Hepatocyte (in vitro differentiated cells): ENCODE measurements around the gene NUP214. TPM values are rescaled to one million over a fixed set of nuclear protein-coding genes. Genes with fewer than 3 reads are reported as not detected.

Experiments used
- DNase-seq: peaks from one replicate; pipeline ENCODE4 v3.0.0-alpha.2; 2016; ENCODE audit warnings: low spot score
- H2AFZ ChIP-seq: fragments of 200-600 bp; sonication (generic); 2 replicates; pipeline ENCODE4 v1.6.0; 2016; ENCODE audit warnings: antibody characterized with exemption, mild to moderate bottlenecking
- H3K27ac ChIP-seq: fragments of 200-600 bp; sonication (generic); 2 replicates; pipeline ENCODE4 v1.5.1; 2016; ENCODE audit warnings: mild to moderate bottlenecking
- H3K27me3 ChIP-seq: fragments of 200-600 bp; sonication (generic); 2 replicates; pipeline ENCODE4 v1.6.1; 2016
- H3K36me3 ChIP-seq: fragments of 200-600 bp; sonication (generic); replicated peaks from 2 replicates; pipeline ENCODE4 v1.5.1; 2016; ENCODE audit warnings: low read depth; ENCODE audit not compliant: insufficient read depth
- H3K4me1 ChIP-seq: fragments of 200-600 bp; sonication (generic); 2 replicates; pipeline ENCODE4 v1.5.1; 2016; ENCODE audit warnings: mild to moderate bottlenecking, moderate library complexity; ENCODE audit not compliant: insufficient read depth
- H3K4me2 ChIP-seq: fragments of 200-600 bp; sonication (generic); 2 replicates; pipeline ENCODE4 v1.6.0; 2016
- H3K4me3 ChIP-seq: fragments of 200-600 bp; sonication (generic); 2 replicates; pipeline ENCODE4 v1.5.1; 2016; ENCODE audit warnings: mild to moderate bottlenecking
- H3K79me2 ChIP-seq: fragments of 200-600 bp; sonication (generic); 2 replicates; pipeline ENCODE4 v1.6.0; 2017; ENCODE audit warnings: mild to moderate bottlenecking
- H3K9me2 ChIP-seq: fragments of 200-600 bp; sonication (generic); replicated peaks from 2 replicates; pipeline ENCODE4 v1.6.0; 2017; ENCODE audit warnings: mild to moderate bottlenecking; ENCODE audit not compliant: insufficient read depth
- H3K9me3 ChIP-seq: fragments of 200-600 bp; sonication (generic); 2 replicates; pipeline ENCODE4 v1.5.1; 2016; ENCODE audit warnings: low read depth, mild to moderate bottlenecking
- H4K20me1 ChIP-seq: fragments of 200-600 bp; sonication (generic); 2 replicates; pipeline ENCODE4 v1.6.0; 2016; ENCODE audit warnings: mild to moderate bottlenecking; ENCODE audit not compliant: insufficient read depth, poor library complexity, severe bottlenecking
- CTCF ChIP-seq: fragments of 200-600 bp; sonication (generic); IDR thresholded peaks from 2 replicates; pipeline ENCODE4 v1.5.1; 2016; ENCODE audit warnings: antibody characterized with exemption, mild to moderate bottlenecking; ENCODE audit not compliant: poor library complexity
- EZH2 ChIP-seq: fragments of 200-600 bp; sonication (generic); IDR thresholded peaks from 2 replicates; pipeline ENCODE4 v1.6.1; 2016; ENCODE audit warnings: antibody characterized with exemption, mild to moderate bottlenecking, borderline replicate concordance
- EZH2phosphoT487 ChIP-seq: fragments of 200-600 bp; sonication (generic); IDR thresholded peaks from one replicate; pipeline ENCODE4 v1.6.1; 2018; ENCODE audit warnings: antibody characterized with exemption, mild to moderate bottlenecking, low read depth, moderate library complexity; ENCODE audit not compliant: unreplicated experiment, severe bottlenecking
- WGBS: methylation state at CpG from one replicate; pipeline ENCODE4 v1.1.6; 2016; ENCODE audit warnings: low lambda C conversion rate; ENCODE audit errors: missing lambda C conversion rate; 5-methylcytosine and 5-hydroxymethylcytosine counted together
- polyA plus RNA-seq: library from polyadenylated mRNA; unstranded; fragments of >200 nt; fragmentation: Nextera tagmentation; extraction: Ambion mirVana; gene quantifications from 2 replicates; pipeline ENCODE4 v1.2.1, GENCODE V29; 2016
- total RNA-seq: library from RNA; depleted of rRNA; stranded (reverse); fragments of >200 nt; gene quantifications from 2 replicates; pipeline ENCODE4 v1.2.3, GENCODE V29; 2014

Gene NUP214
- total and polyA plus RNA-seq, 2 experiments from 2014 or later: 13.7 to 18.1 TPM

- H3K27ac ChIP-seq: no peak overlapping the region
- no peaks in the 10 kb centered on the region for H3K9me3 ChIP-seq
- 98% methylated on average over 3 of the region's 3 CpGs for WGBS
- TF ChIP-seq EZH2phosphoT487: no peak
- no peak for TF ChIP-seq EZH2
- TF ChIP-seq CTCF: no peak
- no peaks in the 10 kb centered on the region for H3K9me2 ChIP-seq
- no peak overlapping the region for H2AFZ ChIP-seq
- no peaks in the 10 kb centered on the region for H3K79me2 ChIP-seq
- no peak for DNase-seq
- H3K36me3 ChIP-seq: no peaks in the 10 kb centered on the region
- no peaks in the 10 kb centered on the region for H4K20me1 ChIP-seq
- H3K4me1 ChIP-seq: no peaks in the 10 kb centered on the region
- H3K4me3 ChIP-seq: no peak overlapping the region
- no peaks in the 10 kb centered on the region for H3K27me3 ChIP-seq
- no peak overlapping the region for H3K4me2 ChIP-seq
Measured at GRCh38 chr9:131201856-131202255, 76.5 kb downstream of the NUP214 start.

- no peak overlapping the region for H3K4me2 ChIP-seq
- H3K27ac ChIP-seq: no peak overlapping the region
- H3K4me3 ChIP-seq: no peak overlapping the region
- H2AFZ ChIP-seq: no peak overlapping the region
- H3K4me1 ChIP-seq: no peaks in the 10 kb centered on the region
- no peaks in the 10 kb centered on the region for H3K36me3 ChIP-seq
- no peak for DNase-seq
- no peaks in the 10 kb centered on the region for H3K9me3 ChIP-seq
- no peaks in the 10 kb centered on the region for H4K20me1 ChIP-seq
- TF ChIP-seq EZH2 (no peak), EZH2phosphoT487 (no peak), CTCF (no peak)
- no peaks in the 10 kb centered on the region for H3K9me2 ChIP-seq
- 95% methylated on average over 4 of the region's 4 CpGs for WGBS
- H3K79me2 ChIP-seq: no peaks in the 10 kb centered on the region
- no peaks in the 10 kb centered on the region for H3K27me3 ChIP-seq
Measured at GRCh38 chr9:131203431-131204218, 78.2 kb downstream of the NUP214 start.

DNA sequence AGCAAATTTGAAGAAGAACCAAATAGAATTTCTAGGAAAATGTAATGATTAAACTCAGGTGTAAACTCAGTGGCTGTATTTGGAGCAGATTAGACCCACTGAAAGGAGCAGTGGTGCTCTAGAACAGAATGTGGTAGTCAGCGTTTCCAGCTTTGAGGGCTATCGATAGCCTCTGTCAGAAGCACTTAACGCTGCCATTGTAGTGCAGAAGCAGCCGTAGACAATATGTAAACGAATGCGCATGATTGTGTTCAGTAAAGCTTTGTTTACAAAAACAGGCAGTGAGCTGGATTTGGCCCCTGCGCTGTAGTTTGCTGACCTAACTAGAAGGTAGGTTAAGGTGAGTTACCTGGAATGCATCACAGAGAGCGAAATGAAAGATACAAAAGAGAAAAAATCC, 78.9 kb downstream of the NUP214 start:
- Histone ChIP-seq H4K20me1 (no peaks in the 10 kb centered on the region), H3K9me2 (no peaks in the 10 kb centered on the region), H3K4me1 (no peaks in the 10 kb centered on the region), H2AFZ (no peak overlapping the region), H3K27me3 (no peaks in the 10 kb centered on the region), H3K27ac (no peak overlapping the region), H3K36me3 (no peaks in the 10 kb centered on the region), H3K9me3 (no peaks in the 10 kb centered on the region), H3K4me3 (no peak overlapping the region), H3K79me2 (no peaks in the 10 kb centered on the region), H3K4me2 (no peak overlapping the region)
- DNase-seq: no peak
- 79% methylated on average over 8 of the region's 8 CpGs for WGBS
- TF ChIP-seq EZH2 (no peak), CTCF (no peak), EZH2phosphoT487 (no peak)
